DMS 273 (cell line): ENCODE data around the gene DNAJC16.
"Not testable (repeated sequence)": the region's sequence is repeated elsewhere in the genome, so short reads cannot be mapped to it uniquely, and the experiment has no call there.

Experiments
- DNase-seq: peaks from one replicate; lab custom pipeline; 2025; ENCODE audit not compliant: unreplicated experiment; lab: John Stamatoyannopoulos, UW

The DNAJC16 gene

GRCh38 chr1:15506831-15507230, 19.8 kb upstream of the DNAJC16 start:
- no peak for DNase-seq

GRCh38 chr1:15507278-15507677, 19.4 kb upstream of the DNAJC16 start:
- no peak for DNase-seq

GRCh38 chr1:15508700-15509487, 17.8 kb upstream of the DNAJC16 start:
- DNase-seq = no peak

- DNase-seq = no peak
Observed at GRCh38 chr1:15509586-15509985, 17.1 kb upstream of the DNAJC16 start.

- DNase-seq = no peak
Observed at GRCh38 chr1:15510611-15511405, 15.8 kb upstream of the DNAJC16 start.

- DNase-seq = no peak
Observed at GRCh38 chr1:15513192-15513591, 13.5 kb upstream of the DNAJC16 start.

- DNase-seq = no peak
Observed at GRCh38 chr1:15513919-15514318, 12.7 kb upstream of the DNAJC16 start.

- not testable (repeated sequence) for DNase-seq
Observed at GRCh38 chr1:15514557-15514956, 12.1 kb upstream of the DNAJC16 start.

GRCh38 chr1:15515022-15515663, 11.5 kb upstream of the DNAJC16 start:
- DNase-seq = no peak

- no peak for DNase-seq
Observed at GRCh38 chr1:15519625-15520024, 7.0 kb upstream of the DNAJC16 start.

- not testable (repeated sequence) for DNase-seq
Observed at GRCh38 chr1:15521206-15521906, 5.3 kb upstream of the DNAJC16 start.

GRCh38 chr1:15522551-15522950, 4.1 kb upstream of the DNAJC16 start:
- no peak for DNase-seq

- DNase-seq = peak; percentile 89
Observed at GRCh38 chr1:15523104-15524020, 3.3 kb upstream of the DNAJC16 start.

- no peak for DNase-seq
Observed at GRCh38 chr1:15524021-15524282, 2.7 kb upstream of the DNAJC16 start, which contains the start of gene CASP9. Gene CASP9 (minus strand): TSS chr1:15524215. CDS start chr1:15524200, 15 bp downstream.

- DNase-seq = peak; percentile 99
Observed at GRCh38 chr1:15524283-15525049, 2.2 kb upstream of the DNAJC16 start.

- DNase-seq = peak; percentile 64
Observed at GRCh38 chr1:15525050-15526020, 1.3 kb upstream of the DNAJC16 start.

- no peak for DNase-seq
Observed at GRCh38 chr1:15526021-15526489, 593 bp upstream of the DNAJC16 start.

GRCh38 chr1:15531003-15531402, 4.4 kb downstream of the DNAJC16 start:
- no peak for DNase-seq
